Measurements from ENCODE around the gene CPXM2.

Gene CPXM2

DNA sequence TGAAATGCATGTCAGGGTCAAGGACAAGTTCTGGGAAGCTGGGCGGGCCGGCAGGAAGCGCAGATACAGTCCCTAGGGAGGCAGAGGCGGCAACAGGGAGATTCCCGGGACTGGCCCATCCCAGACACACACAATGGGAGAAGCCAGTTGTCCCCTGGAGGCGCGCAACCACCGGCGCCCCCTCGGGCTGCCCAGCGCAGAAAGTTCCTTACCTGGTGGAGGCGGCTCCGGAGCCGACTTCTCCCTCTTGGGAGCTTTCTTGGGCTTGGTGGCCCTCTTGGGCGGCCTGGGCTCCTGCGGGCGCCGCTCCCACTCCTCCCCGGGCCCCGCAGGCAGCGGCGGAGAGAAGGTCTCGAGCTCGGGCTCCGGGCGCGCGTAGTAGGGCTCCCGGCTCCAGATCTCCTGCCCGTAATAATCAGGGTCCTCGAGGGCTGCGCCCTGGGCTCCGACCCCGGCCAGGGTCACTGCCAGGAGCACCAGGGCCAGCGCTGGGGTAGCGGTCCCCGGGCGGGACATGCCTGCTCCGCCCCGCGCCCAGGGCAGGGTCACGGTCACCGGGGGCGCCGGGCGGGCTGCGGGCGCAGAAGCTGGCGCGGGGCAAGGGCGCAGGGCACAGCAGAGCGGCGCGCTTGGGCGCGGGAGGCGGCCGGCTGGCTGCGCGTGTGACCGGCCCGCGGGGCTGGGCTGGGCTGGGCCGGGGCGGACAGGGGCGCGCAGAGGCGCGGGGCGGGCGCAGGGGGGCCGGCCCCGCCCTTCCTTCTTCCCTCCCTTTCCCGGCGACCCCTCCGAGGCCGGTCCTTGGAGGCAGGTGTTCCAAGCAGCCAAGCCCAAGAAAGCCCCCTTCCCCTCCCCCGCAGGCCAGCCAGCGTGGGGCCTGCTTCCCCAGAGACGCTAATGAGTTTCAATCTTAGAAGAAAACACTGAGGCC is at the start of gene CPXM2:
Gene CPXM2 (minus strand): TSS at position 664 of the 928 bp plus-strand sequence. CDS start 148 bp downstream, at position 516.
- DNase-seq: no peak

DNA sequence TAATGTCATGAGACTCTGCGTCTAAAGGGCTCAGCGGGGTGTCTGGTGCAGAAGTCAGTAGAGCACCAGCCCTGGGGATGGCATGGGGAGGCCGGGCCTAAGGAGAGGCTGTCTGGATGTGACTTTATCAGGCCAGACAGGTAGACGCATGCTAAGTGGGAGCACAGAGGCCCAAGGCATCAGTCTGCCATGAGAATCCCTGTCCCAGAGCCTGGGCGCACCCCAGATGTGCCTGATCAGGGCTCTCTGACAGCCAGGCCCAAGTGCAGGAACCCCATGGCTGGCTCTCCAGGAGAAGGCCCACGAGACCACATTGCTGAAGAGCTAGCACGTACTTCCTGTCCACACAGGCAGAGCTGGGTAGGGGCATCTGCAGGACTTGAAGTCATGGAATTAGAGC is 48.0 kb upstream of the CPXM2 start:
- DNase-seq: no peak

DNA sequence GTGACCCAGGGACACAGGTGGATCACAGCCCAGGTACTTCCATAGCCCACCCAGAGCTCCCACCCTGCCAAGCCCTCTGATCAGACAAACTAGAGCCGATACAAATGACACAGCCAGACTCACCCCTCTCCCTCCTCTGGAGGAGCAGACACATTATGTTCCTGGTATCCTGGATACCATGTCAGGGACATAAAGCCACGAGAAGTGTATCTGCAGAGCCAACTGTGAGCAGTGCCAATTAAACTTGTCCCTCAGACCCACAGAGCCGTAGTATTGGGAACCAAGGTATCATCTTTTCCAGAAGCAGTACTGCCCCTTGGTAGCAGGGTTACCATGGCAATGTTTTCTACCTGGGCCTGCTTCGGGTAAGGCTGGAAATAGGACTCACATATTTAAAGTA is 47.3 kb upstream of the CPXM2 start:
- DNase-seq: no peak

DNA sequence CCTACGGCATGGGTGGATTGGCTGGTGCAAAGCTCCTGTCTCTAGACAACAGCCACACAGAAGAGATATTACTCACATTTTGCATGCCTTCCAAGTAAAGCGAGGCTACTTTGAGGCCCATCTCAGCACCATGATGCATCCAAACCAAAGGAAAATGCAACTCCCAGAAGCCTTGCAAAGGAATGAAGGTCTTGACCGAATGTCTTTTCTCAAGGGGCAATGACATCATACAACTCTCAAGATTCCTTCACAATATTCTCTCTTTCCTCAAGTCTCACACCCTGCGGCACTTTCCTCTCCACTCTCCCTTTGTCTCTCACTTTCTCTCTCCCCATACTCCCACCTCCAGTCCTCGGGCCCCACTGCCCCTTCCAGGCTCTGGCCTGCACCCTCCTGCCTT is 44.8 kb upstream of the CPXM2 start:
- no peak for DNase-seq

DNA sequence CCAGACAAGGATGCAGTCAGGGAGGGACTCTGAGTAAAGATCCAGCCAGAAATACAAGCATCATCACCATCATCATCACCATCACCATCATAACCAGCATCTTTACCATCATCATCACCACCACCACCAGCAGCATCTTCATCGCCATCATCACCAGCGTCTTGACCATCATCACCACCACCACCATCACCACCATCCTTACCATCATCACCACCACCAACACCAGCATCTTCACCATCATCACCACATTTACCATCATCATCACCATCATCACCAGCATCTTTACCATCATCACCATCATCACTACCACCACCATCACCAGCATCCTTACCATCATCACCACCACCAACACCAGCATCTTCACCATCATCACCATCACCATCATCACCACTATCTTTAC is 44.1 kb upstream of the CPXM2 start:
- no peak for DNase-seq

DNA sequence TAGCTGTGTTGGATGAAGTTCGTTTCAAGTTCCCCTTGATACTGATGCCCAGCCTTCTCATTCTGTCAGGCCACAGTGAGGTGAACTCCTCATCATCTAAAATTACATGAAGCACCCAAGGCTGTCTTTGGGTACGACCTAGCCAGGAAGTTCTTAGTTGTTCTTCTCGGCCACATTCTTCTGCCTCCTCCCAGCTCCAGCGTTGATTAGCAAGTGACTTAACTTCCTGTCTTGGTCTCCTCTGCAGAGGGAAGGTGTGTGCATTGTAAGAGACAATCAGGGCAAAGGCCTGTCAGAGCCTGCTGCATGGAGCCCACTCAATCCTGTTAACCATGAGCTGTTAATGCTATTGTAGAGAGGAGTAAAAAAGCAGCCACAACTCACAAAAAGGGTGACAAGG is 43.2 kb upstream of the CPXM2 start:
- no peak for DNase-seq

DNA sequence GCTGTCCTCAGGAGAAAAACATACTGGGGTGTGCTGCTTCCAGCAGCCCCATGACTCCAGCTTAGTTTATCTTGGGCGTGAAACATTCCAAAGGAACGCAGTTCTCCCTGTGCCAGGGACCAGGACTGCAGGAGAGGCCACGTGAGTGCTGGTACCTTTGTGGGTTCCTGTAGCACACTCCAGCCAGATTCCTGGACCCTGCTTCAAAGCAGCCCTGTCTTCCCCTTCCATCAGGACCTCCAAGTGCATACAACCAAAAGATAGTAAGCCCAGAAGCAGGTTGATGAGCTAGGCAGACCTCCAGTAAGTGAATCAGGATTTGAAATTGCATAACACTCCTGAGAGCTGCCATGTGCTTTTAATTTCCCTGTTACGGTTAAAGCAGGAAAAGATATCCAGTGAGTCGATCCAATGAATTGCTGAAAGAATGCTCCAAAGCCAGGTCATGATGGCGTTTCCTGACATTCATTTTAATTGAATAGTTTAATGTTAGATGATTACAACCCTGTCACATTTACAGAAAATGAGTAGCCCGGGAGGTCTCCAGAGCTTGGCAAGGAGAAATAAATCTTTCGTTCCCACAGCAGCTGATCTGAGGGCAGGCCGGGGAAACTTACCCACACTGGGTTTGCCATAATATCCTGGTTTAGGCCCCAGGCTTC is 38.9 kb upstream of the CPXM2 start:
- peak; percentile 49 for DNase-seq

DNA sequence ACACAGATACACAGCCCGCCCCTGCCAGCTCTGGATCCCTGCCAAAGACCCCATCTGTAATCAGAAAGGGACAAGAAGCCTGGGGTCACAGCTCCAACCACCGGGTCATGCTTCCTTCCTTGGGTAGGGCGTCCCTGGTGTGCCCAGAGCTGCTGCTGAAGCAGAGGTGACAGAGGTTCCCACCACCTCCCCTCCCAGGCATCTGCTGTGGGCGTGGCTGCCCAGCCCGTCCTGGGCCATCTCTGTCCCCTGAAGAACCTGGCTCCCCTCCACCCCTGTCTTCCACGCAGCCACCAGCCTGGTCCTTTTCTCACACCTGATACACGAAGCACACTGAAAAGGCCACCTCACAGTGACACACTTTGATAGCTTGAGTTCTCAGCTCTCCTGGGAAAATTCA is 38.2 kb upstream of the CPXM2 start:
- DNase-seq: no peak

DNA sequence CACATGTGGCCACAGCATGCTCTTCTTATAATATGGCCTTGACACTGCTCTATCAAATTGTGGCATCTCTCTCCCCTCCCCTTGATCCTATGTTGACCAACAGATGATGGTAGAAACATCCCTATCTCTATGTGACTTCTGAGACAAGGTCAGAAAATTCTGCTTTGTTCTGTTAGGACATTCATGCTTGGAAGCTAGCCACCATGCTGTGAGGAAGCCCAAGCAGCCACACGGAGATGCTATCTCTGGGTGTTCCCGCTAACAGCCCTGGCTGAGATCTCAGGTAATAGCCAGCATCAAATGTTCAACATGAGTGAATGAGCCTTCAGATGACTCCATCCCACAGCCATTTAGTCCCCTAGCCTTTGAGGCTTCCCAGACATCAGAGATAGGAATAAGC is 36.8 kb upstream of the CPXM2 start:
- DNase-seq: no peak

DNA sequence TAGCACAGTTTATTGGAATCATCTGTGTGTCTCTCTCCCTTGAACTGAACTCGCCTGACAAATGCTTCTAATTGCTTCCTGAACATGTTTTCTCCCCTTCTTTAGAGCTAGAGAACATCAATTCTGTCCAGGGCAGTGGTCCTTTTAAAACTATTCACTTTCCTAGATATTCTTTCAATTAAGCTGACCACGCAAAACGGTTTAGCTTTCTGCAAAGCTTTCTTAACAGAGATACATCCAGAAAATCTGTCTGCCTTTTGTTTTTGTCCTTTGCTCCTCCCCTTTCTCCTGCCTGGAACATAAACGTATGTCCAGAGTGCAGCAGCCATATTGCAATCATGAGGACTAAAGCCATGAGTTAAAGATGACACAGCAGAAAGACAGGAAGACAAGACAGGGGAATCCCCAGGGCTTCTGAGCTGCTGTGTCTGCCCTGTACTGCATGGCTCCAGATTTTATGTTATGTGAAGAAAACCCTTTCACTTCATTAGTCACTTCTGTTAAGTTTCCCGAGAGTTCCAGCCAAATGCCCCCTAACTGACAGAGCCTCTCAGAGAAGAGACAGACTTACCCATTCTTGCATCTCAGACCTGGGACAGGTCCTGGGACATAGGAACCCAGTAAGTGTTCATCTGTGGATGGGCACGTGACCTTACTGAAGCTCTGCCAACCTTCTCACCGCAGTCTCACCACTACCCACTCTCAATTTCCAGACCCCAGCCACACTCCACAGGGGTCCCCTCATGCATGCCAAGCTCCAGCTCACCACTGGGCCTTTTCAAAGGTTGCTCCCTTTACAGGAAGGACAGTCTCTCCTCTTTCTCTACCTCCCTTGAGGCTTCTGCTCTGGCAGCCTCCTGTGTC is 35.0 kb upstream of the CPXM2 start:
- DNase-seq: peak; percentile 12

DNA sequence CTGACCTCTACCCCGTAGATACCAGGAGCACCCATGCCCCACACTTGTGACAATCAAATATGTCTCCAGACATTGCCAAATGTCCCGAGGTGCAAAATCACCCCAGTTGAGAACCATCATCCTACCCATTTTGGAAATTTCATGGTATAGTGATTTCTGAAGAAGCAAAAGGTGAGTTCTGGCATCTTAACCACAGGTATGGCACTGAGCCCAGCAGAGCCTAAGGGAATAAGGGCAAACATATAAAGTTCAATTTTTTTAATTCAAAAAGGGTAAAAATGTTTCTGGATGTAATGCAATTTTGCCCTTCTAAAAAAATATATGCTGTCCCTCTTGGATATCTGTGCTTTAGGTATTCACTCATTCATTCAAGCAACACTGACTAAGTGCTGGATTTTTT is 30.5 kb upstream of the CPXM2 start:
- DNase-seq: no peak

DNA sequence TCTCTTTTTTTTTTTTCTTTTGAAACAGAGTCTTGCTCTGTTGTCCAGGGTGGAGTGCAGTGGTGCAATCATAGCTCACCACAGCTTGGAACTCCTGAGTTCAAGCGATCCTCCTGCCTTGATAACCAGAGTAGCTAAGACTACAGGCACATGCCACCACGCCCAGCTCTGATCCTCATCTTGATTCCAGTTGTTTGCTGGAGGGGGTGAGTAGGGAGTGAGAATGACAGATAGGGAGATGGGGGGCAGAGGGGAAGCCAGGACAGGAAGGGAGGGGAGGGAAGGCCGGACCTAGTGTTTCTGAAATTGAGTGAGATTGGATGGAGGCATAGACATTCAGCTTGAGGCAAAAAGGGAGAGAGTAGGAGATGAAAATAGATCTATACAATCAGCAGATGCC is 25.2 kb upstream of the CPXM2 start:
- DNase-seq: no peak

DNA sequence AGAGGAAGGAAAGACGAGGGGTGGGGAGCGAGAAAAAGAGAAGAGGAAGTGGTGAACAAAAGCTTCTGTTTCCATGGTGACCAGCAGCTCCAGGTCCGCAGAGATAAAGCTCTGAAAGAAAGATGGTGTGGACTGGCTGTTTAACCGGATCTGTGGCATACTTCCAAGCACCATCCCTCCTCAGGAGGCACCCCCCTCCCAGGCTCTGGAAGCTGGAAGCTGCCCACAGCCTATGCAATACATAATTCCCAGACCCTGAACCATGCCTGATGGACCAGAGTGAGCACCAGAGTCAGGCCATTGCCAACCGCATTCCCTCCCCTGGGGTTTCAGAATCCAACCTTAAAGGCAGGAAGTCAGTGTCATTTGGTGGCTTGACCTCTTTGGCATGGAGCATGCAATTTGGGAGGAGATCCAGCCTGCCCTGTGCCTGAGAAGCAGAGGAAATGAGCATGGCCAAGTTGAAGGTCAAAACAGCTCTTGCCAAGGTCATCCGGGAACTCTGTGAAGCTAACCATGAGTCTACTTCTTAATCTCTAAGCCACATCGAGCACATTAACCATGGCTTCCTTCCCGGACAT is 22.2 kb upstream of the CPXM2 start:
- no peak for DNase-seq

DNA sequence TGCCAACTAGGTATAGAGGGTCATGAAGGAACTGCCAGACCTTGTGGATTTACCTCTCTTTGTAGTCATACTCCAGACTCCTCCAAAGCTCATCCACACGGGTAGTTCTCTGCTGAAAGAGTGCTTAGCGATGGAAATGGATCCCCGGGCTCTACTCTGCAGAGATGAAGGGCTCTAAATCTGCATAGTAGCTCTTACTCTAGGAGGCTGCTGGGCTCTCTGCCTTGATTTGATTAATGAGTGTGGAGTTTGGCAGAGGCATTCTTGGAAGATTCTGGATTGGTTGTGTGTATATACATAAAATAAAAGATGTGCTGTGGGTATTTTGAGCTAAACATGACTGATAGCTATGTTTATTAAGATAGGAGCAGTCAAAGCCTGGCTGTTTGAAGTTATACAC is 21.3 kb upstream of the CPXM2 start:
- no peak for DNase-seq

DNA sequence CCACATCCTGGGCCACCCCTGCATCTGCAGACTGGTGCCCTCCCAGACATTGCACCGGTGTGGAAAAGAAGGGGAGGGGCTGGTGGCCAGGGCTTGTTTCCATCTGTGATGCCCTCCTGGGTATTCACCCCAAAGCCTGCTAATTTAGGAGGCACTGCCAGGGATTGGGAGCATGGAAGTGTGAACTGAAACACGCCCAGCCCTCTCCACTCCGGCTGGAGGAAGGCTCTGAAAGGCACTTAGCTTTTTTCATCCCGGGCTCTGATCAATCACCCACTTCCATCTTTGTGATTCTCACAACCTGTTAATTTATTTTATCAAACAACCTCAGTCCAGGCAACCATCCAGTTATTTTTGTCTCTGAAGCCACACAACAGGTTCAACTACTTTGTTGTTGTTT is 20.9 kb upstream of the CPXM2 start:
- no peak for DNase-seq

DNA sequence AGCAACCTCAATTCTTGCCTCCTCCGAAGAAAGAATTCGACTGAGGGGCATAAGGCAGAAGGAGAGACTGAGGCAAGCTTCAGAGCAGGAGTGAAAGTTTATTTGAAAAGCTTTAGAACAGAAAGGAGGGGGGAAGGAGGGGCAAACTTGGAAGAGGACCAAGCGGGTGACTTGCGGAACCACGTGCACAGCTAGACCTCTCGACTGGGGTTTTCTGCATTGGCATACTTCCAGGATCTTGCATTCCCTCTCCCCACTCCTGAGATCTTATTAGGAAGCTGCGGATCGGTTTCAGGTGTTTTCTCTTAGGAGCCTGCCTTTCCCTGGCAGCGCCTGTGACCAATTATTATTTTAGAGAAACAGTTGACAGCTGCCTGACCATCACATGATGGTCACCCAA is 20.3 kb upstream of the CPXM2 start:
- DNase-seq: no peak

DNA sequence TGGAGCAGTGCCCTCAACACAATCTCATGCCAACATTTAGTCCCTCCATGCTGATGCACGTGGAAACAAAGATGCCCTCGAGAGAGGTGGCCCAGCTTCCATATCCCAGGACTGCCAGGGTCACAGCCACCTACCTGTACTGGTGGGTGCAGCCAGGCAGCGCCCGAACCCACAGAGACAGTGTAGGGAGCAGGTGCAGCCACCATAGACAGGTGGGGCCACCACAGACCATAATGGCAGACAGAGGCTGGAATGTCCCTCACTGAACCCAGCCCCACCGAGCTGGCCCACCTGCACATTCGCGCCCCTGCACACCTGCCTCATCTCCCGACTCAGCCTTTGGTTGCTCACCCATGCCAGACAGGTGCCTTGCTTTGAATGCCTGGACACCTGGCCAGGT is 18.3 kb upstream of the CPXM2 start:
- DNase-seq: no peak

DNA sequence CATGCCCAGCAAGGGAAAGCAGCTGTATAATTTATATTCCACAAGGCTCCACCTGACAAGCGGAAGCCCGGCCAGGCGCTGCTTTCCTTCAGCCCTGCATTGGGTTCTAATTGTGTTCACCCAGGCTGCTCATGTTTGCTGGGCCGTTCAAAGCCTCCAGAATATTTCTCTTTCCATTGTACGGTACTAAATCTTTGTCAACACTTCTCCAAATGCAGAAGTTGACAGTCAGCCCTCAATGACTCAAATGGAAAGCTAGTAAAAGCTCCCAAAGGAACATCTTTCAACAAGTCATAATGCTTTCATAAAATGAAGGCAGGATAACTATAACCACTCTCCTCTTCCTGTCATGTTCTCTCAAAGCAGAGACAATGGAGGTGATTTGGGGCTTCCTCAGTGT is 17.8 kb upstream of the CPXM2 start:
- no peak for DNase-seq

DNA sequence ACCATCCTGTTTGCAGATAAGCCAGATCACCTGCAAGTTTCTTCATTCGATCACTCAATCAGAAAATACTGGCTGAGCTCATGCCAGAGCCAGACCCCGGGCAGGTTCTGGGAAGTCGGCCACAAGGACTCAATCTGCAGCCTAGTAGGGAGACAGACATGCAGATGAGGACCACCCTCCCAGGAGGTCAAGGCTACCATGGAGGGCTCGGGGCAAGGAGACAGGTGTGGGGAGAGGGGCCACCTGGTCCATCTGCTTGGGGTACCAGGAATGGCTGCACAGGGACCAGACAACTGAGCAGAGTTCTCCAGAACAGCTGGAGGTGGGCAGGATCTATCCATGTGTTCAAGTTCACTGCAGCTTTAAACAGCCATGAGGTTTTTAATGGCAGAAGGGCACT is 16.8 kb upstream of the CPXM2 start:
- no peak for DNase-seq

DNA sequence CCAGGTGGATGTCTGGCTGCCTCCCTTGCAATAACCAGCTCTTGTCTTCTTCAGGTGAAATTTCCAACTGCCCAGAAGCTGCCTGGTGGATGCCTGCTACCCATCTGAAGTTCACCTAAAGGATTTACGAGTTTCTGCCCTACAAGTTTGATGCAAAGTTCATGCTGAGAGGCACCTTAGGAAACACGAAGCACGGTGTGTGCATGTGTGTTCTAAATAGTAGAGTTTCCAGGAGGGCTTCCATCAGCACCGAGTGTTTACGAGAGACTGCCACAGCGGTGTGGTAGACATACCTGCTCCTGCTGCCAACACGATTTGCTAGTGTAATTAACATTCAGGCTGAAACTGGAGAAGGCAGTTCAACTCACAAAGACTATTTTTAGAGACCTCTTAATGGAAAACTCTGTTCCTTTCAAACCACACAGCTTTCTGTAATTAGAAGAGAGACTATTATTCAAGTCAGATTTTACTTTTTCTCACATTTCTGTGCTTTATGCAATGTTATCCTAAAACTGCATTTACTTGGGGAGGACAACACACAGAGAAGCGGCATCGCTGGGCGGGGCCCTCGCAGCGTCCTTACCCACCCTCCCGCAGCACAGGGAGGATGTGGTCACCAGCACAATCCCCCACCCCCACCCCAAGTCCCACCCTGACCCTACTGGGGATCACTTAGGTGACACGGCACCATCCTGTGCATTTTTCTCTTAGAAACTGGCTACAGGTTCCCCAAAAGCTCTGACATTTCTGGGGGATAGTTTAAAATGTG is 15.5 kb upstream of the CPXM2 start:
- no peak for DNase-seq

DNA sequence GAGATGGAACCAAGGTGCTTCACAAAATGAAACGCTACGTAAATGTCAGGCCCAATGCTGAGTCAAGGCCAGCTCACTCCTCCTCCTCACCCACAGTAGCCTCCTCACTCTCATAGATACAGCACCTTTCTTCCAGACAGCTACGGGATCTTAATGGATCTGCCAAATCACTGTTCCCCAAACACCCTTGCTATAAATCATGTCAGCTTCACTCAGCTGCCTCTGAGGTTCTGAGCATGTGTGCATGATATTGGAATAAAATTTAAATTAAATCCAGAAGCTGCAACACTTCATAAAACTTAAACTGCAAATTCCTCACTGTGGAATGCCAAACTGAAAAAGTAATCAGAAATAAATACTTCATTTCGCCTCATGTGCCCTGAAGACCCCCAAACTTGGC is 14.7 kb upstream of the CPXM2 start:
- DNase-seq: no peak

DNA sequence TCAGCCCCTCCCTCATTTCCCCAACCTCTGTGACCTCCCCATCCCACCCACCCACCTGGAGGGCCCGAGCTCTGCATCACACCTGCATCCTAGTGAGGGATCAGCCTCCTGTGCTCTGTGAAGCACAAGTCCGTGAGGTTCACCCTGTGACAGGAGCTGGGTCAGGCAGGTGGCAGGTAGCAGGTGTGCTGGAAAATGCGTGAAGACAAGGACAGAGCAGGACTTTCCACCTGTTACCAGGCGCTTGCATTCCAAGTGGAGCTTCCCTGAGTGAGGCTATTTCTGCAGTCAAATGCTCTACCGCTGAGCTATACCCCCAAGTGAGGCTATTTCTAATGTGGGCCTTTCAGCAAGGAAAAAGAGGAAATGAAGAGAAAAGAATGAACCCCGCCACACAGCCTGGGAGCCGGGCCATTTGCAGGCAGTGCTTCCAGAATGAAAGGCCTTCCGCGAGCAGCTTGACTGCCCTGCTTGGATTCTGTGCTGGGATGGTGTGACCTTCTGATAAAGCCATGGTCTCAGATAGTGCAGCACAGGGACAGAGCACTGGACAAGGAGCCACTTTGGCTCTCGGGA is 13.3 kb upstream of the CPXM2 start:
- DNase-seq: no peak
